LNCAP (cell line): ENCODE measurements around the gene IQCK.

Experiments
- CTCF ChIP-seq: fragments of 450-650 bp; IDR thresholded peaks from 2 replicates; pipeline ENCODE4 v1.5.1; 2017; ENCODE audit warnings: mild to moderate bottlenecking

The IQCK gene

GRCh38 chr16:19748389-19749168 is 30.5 kb downstream of the IQCK start:
- TF ChIP-seq CTCF, result no peak

- TF ChIP-seq CTCF, result no peak
Observed at GRCh38 chr16:19749571-19750080, 31.6 kb downstream of the IQCK start.

- TF ChIP-seq CTCF, result no peak
Observed at GRCh38 chr16:19751478-19752385, 33.7 kb downstream of the IQCK start.

- no peak for TF ChIP-seq CTCF
Observed at GRCh38 chr16:19753815-19754643, 36.0 kb downstream of the IQCK start.

- no peak for TF ChIP-seq CTCF
Observed at GRCh38 chr16:19754644-19755036, 36.6 kb downstream of the IQCK start.

- TF ChIP-seq CTCF, result no peak
Observed at GRCh38 chr16:19755268-19755667, 37.2 kb downstream of the IQCK start.

- no peak for TF ChIP-seq CTCF
Observed at GRCh38 chr16:19757026-19757425, 39.0 kb downstream of the IQCK start.
